HUDEP-2 (cell line): ENCODE measurements around the gene RNF4.

Experiments
- DNase-seq, 76 experiments: peaks; one replicate each; lab custom pipeline; 2025; ENCODE audit not compliant: unreplicated experiment in 76 of 76; lab: John Stamatoyannopoulos, UW

RNF4 gene

DNA sequence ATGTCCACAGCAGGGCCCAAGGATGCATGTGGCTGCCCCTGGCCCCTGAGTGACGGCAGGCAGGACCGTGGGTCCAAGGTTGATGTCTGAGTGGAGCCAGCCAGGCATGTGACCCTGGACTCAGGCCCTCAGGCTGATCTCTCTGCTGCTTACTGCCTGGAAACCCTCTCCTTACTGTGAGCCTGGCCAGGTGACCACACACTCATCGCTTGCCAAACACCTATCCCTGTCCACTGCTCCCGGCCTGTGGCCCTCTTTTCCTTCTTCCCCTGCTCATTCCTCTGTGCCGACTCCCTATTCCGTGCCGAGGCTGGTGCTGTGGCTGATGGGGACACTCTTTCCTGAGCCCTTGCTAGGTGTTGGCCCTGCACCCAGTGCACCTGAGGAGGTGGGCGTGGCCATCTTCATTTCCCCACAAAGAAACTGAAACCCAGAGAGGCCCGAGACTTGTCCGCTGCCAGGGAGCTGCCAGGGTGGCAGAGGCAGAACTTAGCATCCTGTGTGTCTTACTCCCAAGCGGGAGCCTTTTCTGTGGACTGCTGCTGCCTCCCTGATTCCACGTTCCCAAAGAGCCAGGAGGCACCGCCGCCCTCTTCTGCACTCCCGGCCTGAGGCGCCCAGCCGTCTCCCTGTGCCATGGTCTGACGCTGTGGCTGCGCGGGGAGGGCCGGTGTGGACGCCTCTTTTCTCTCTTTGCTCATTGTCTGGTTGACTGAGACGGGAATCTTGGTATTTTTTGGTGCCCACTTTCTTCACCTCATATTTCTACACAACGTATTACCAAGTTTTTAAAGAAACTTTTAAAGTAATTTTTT is 11.2 kb upstream of the RNF4 start:
- no peak for DNase-seq

- DNase-seq: no peak
Measured at GRCh38 chr4:2458546-2459491, 10.1 kb upstream of the RNF4 start.

GRCh38 chr4:2459589-2460349 is 9.1 kb upstream of the RNF4 start:
- no peak for DNase-seq

GRCh38 chr4:2461246-2461960 is 7.5 kb upstream of the RNF4 start:
- no peak for DNase-seq

GRCh38 chr4:2462218-2462991 is 6.5 kb upstream of the RNF4 start:
- DNase-seq: peak in 53 of 76 experiments; percentile 2 to 65 (median 38)

DNA sequence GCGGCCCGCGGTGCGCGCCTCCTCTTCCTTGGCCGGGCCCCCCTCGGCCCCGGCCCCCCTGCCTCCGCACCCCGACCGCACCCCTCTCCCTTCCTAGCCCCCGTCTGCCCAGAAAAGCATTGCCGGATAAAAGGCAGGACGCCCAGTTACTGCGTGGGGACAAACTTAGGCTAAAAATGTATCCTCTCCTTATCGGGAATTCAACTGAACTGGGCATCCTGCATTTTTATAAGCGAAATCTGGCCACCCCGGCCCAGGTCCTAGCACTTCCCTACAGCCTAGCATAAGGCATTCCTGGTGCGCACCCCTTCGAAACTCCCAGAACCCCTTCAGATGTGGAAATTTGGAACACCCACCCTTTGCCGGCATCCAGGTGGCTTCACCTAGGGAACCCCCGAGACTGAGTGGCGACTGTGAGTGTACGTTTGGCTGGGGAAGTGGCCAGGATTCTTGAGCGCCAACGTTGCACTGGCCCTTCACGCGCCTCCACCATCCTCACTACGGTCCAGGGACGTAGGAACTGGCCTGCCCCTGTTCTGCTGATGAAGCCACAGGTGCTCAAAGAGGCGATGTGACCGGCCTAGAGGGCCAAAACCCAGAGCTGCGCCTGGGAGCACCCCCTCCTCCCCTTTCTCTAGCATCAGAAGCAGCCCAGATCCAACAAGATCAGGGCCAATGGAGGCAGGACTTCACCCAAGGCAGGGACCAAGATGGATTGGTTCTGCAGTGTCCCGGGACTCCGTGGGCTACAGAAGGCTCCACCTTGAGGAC is 5.7 kb upstream of the RNF4 start:
- no peak for DNase-seq

DNA sequence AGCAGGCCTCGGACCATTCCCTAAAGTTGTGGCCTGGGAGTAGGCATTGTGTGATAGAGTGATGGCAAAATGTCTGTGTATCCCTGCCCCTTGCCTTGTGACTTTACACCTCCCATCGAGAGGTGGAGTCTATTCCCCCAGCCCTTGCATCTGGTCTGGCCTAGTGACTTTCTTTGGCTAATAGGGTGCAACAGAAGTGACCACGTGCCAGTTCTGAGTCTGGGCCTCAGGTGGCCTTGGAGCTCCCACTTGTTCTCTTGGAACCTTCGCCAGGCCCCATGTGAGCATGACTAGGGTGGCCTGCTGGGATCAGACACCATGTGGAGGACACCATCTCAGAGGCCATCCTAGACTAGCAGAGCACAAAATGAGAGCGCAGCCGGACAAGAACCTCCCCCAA is 3.9 kb upstream of the RNF4 start:
- DNase-seq: no peak

- DNase-seq: peak in 27 of 76 experiments; percentile 6 to 50 (median 26)
Measured at GRCh38 chr4:2465544-2465943, 3.4 kb upstream of the RNF4 start.

GRCh38 chr4:2469192-2469984 is 482 bp downstream of the RNF4 start:
- peak in 34 of 76 experiments; percentile 1 to 56 (median 26) for DNase-seq

GRCh38 chr4:2470791-2471190 is 1.9 kb downstream of the RNF4 start:
- DNase-seq: no peak

- no peak for DNase-seq
Measured at GRCh38 chr4:2472187-2472586, 3.3 kb downstream of the RNF4 start.

GRCh38 chr4:2478229-2478628 is 9.3 kb downstream of the RNF4 start:
- no peak for DNase-seq

- no peak for DNase-seq
Measured at GRCh38 chr4:2480649-2481048, 11.7 kb downstream of the RNF4 start.

GRCh38 chr4:2482192-2482591 is 13.3 kb downstream of the RNF4 start:
- no peak for DNase-seq

GRCh38 chr4:2482693-2483092 is 13.8 kb downstream of the RNF4 start:
- DNase-seq: no peak

GRCh38 chr4:2483237-2483636 is 14.3 kb downstream of the RNF4 start:
- no peak for DNase-seq

DNA sequence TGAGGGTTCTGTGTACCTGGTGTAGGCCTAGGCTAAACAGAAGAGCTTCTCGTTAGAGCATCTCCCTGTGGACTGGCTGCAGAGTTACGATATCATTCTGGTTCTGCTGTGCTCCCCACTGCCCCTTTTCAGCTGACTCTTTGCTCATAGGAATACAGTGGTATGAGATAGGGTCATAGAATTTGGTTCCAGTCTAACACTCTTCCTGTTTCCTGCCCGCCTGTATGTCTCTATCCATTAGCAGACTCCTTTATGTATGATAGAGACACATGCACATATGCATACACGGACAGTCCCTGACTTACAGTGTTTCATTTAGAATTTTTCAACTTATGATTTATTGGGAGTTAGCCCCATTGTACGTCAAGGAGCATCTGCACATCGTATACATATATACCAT is 15.3 kb downstream of the RNF4 start:
- no peak for DNase-seq

- DNase-seq: peak in 2 of 76 experiments; percentile 5 to 13
Measured at GRCh38 chr4:2484993-2485392, 16.1 kb downstream of the RNF4 start.
